Tibial nerve (tissue), 4 donors: ENCODE measurements around the gene PRKAB1. TPM values are rescaled to one million over a fixed set of nuclear protein-coding genes. Genes with fewer than 3 reads are reported as not detected.

ENCODE experiments used
- DNase-seq, 2 donors: peaks; one replicate each; pipeline ENCODE4 v3.0.0-alpha.2; 2019; ENCODE audit warnings: low spot score in 2 of 2
- H3K27ac ChIP-seq, 4 donors: fragments of 200-600 bp; sonication (generic) in 3 of 4; one replicate each; pipeline ENCODE4 v1.5.1; 2017 to 2019; ENCODE audit warnings: mild to moderate bottlenecking in 1 of 4
- H3K27me3 ChIP-seq, 2 donors: fragments of 200-600 bp; sonication (generic) in 1 of 2; one replicate each; pipeline versions ENCODE4 v1.5.1 to v1.6.0; 2017 to 2019
- H3K36me3 ChIP-seq, 3 donors: fragments of 200-600 bp; sonication (generic); one replicate each; pipeline ENCODE4 v1.5.1; 2018 to 2019
- H3K4me1 ChIP-seq, 4 donors: fragments of 200-600 bp; sonication (generic) in 3 of 4; one replicate each; pipeline ENCODE4 v1.5.1; 2017 to 2019
- H3K4me3 ChIP-seq, 4 donors: fragments of 200-600 bp; sonication (generic) in 3 of 4; one replicate each; pipeline ENCODE4 v1.5.1; 2017 to 2019; ENCODE audit warnings: mild to moderate bottlenecking in 1 of 4, moderate library complexity in 1 of 4
- H3K9me3 ChIP-seq, 4 donors: fragments of 200-600 bp; sonication (generic) in 3 of 4; one replicate each; pipeline ENCODE4 v1.5.1; 2017 to 2019
- CTCF ChIP-seq, 5 experiments: fragments of 200-600 bp in 3 of 5; fragments of 450-650 bp in 2 of 5; sonication (generic) in 3 of 5; IDR thresholded peaks; one replicate each; pipeline ENCODE4 v1.5.1; 2016 to 2019; ENCODE audit warnings: antibody characterized with exemption in 5 of 5, mild to moderate bottlenecking in 3 of 5, moderate library complexity in 2 of 5
- EP300 ChIP-seq, 2 donors: sonication (generic); formaldehyde crosslinking; IDR thresholded peaks; one replicate each; pipeline ENCODE4 v1.6.1; 2017; ENCODE audit warnings: antibody characterized with exemption in 2 of 2, mild to moderate bottlenecking in 1 of 2
- POLR2A ChIP-seq, 2 donors: fragments of 450-650 bp; IDR thresholded peaks; one replicate each; pipeline ENCODE4 v1.6.1; 2017; ENCODE audit warnings: antibody characterized with exemption in 2 of 2, mild to moderate bottlenecking in 2 of 2, moderate library complexity in 2 of 2
- WGBS, 2 donors: methylation state at CpG; one replicate each; pipeline ENCODE4 v1.1.5; 2018; 5-methylcytosine and 5-hydroxymethylcytosine counted together
- total RNA-seq, 4 donors: library from RNA; depleted of rRNA; stranded (reverse); fragments of >200 nt; gene quantifications; one replicate each; pipeline ENCODE4 v1.1.0, GENCODE V29; 2016

PRKAB1 gene
- total RNA-seq, 4 donors from 2014 or later, result 24.5 to 40.6 (median 28.3) TPM

GRCh38 chr12:119676022-119676421 is 8.1 kb downstream of the PRKAB1 start:
- 79 to 80% methylated on average over 9 of the region's 9 CpGs for WGBS, 2 donors
- Histone ChIP-seq H3K9me3 (no peaks in the 10 kb centered on the region), H3K27me3 (no peaks in the 10 kb centered on the region), H3K27ac (peak overlapping the region in 2 of 4 donors; percentile 17 to 28), H3K36me3 (peaks cover 10 to 100% (median 51%) of the 10 kb centered on the region in 3 donors), H3K4me3 (no peak overlapping the region), H3K4me1 (peaks cover 0 to 15% (median 3%) of the 10 kb centered on the region in 4 donors)
- no peak for TF ChIP-seq CTCF (IDR thresholded peaks at IDR 0.05)
- no peak for TF ChIP-seq EP300 (IDR thresholded peaks at IDR 0.05)
- TF ChIP-seq POLR2A (IDR thresholded peaks at IDR 0.05), result no peak
- DNase-seq, result no peak

GRCh38 chr12:119676573-119676972 is 8.6 kb downstream of the PRKAB1 start:
- 93% methylated on average over 13 of the region's 13 CpGs for WGBS, 2 donors
- Histone ChIP-seq H3K27me3 (no peaks in the 10 kb centered on the region), H3K27ac (peak overlapping the region in 1 of 4 donors; percentile 17), H3K4me1 (peaks cover 0 to 15% (median 4%) of the 10 kb centered on the region in 4 donors), H3K4me3 (no peak overlapping the region), H3K36me3 (peaks cover 10 to 100% (median 55%) of the 10 kb centered on the region in 3 donors), H3K9me3 (no peaks in the 10 kb centered on the region)
- TF ChIP-seq EP300 (IDR thresholded peaks at IDR 0.05) (no peak), CTCF (IDR thresholded peaks at IDR 0.05) (no peak), POLR2A (IDR thresholded peaks at IDR 0.05) (no peak)
- no peak for DNase-seq

- Histone ChIP-seq H3K36me3 (peaks cover 10 to 88% (median 50%) of the 10 kb centered on the region in 3 donors), H3K27ac (no peak overlapping the region), H3K4me3 (no peak overlapping the region), H3K9me3 (no peaks in the 10 kb centered on the region), H3K27me3 (no peaks in the 10 kb centered on the region), H3K4me1 (peaks cover 0 to 22% (median 13%) of the 10 kb centered on the region in 4 donors)
- DNase-seq, result no peak
- 70 to 78% methylated on average over 7 of the region's 7 CpGs for WGBS, 2 donors
- no peak for TF ChIP-seq EP300 (IDR thresholded peaks at IDR 0.05)
- TF ChIP-seq CTCF (IDR thresholded peaks at IDR 0.05), result no peak
Measured at GRCh38 chr12:119678459-119678858, 10.5 kb downstream of the PRKAB1 start.

- Histone ChIP-seq H3K4me1 (peaks cover 0 to 25% (median 12%) of the 10 kb centered on the region in 4 donors), H3K36me3 (peaks cover 10 to 82% (median 47%) of the 10 kb centered on the region in 3 donors)
- TF ChIP-seq POLR2A (IDR thresholded peaks at IDR 0.05), result no peak
- TF ChIP-seq EP300 (IDR thresholded peaks at IDR 0.05), result no peak
- no peak for TF ChIP-seq CTCF (IDR thresholded peaks at IDR 0.05)
Measured at GRCh38 chr12:119679081-119679480, 11.1 kb downstream of the PRKAB1 start.

GRCh38 chr12:119679490-119679889 is 11.6 kb downstream of the PRKAB1 start:
- DNase-seq, result no peak
- 88 to 89% methylated on average over 10 of the region's 10 CpGs for WGBS, 2 donors
- Histone ChIP-seq H3K27ac (no peak overlapping the region), H3K4me3 (no peak overlapping the region), H3K4me1 (peaks cover 0 to 29% (median 12%) of the 10 kb centered on the region in 4 donors), H3K9me3 (no peaks in the 10 kb centered on the region), H3K27me3 (no peaks in the 10 kb centered on the region), H3K36me3 (peaks cover 10 to 78% (median 44%) of the 10 kb centered on the region in 3 donors)
- TF ChIP-seq EP300 (IDR thresholded peaks at IDR 0.05) (no peak), POLR2A (IDR thresholded peaks at IDR 0.05) (no peak), CTCF (IDR thresholded peaks at IDR 0.05) (no peak)

More at GRCh38 chr12:119679081-119679480, 11.1 kb downstream of the PRKAB1 start:
- Histone ChIP-seq H3K9me3 (no peaks in the 10 kb centered on the region), H3K4me3 (no peak overlapping the region), H3K27ac (no peak overlapping the region), H3K27me3 (no peaks in the 10 kb centered on the region)
- DNase-seq, result no peak
- WGBS, 2 donors, result 85 to 96% methylated on average over 5 of the region's 5 CpGs
